Activated CD4-positive, alpha-beta T cell treated with anti-CD3 and anti-CD28 coated beads, Interleukin-2, Interleukin-6, amounts not matched to agents 100 ng/mL and 50 ng/mL, durations not matched to agents 16 hours and 8 hours (primary cell): ENCODE data around the gene PLXNA2.
A peak's percentile ranks its signal among the peaks of the same experiment; 100 is the strongest.

ENCODE experiments used
- DNase-seq: peaks from one replicate; pipeline ENCODE4 v3.0.0-alpha.2; 2020

PLXNA2 gene

DNA sequence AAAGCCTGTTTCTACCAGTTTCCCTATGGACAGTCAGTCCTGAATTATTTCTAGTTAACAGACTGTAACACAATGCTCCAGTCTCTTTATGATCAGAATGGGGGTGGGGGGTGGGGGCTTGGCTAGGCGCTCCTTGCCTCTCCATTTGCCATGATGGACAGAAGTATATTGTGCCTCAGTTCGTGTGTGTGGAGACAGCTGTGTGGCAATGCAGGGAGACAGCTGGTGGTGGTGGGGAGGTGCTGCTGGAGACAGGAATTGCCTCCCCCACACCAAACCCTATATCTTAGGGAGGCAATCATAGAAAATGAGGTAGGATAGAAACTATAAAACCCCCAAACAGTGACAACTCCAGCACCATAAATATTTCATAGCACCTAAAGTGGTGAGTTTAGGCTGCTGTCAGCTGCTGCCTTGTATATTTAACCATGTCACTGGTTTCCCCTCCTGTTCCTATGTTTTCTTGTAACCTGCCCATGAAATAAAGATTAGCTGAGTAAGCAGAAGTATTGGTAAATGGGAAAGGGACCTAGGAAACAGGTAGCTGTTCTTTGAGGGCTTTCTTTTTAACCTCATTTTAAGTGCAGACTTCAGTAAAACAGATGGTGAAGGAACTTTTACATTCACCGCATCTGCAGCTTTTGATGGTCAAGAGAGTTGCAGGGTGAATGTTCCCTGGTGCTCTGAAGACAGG lies 3.4 kb downstream of the PLXNA2 start:
- no peak for DNase-seq

GRCh38 chr1:208239473-208240381 lies 4.5 kb downstream of the PLXNA2 start:
- DNase-seq = no peak

DNA sequence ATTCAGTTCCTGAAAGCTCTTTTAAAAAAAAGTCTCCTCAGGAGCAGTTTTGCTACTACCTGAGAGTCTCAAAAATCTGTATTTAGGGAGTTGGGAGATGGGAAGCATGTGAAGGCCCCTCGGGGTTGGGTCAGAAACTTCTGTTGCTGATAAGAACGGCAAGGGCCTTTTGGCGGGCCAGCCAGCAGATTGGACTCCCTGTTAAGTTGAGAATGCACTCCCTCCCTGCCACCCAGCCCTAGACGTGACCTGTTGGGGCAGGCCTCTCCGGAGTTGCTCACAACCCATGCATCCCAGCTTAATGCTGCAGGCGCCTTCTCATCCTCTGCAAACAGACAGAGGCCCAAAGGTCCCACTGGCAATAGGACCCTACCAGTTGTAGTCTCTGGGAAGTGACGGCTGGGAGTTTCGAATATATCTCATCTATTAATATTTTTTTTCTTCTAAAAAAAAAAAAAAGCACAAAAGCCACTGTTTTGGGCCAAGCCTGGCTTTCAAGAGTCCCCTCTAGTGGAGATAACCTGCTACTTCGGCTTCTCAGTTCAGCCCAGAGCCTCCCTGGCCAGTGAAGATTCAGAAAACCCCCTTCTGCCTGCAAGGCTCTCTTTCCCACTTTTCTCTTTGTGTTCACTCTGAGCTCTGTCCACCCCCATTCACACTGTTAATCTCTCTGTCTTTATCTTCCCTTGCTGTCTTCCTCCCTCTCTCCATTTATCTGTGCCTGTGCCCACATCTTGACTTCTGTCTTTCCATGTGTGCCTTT lies 5.3 kb downstream of the PLXNA2 start:
- DNase-seq = peak; percentile 28

DNA sequence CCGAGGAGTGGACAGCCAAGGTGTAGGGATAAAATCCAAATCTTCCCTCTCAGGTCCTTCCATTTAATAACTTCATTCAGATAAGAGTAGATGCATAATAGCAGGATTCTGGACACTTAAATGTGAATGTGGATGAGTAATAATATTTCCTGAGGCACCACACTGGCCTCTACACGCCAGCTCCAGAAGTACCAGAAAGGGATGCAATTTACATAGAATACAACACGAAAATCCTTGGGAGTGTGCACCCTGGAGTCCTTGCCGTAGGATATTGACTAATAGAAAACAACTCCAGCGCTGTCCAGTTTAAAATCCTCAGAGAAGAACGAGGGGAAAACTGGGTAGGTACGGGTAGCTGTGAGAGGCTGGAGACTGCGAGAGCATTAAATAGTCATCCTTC lies 6.9 kb downstream of the PLXNA2 start:
- no peak for DNase-seq

- peak; percentile 42 for DNase-seq
Observed at GRCh38 chr1:208235982-208236761, 8.0 kb downstream of the PLXNA2 start.

- no peak for DNase-seq
Observed at GRCh38 chr1:208235356-208235981, 8.7 kb downstream of the PLXNA2 start.

GRCh38 chr1:208234721-208235120 lies 9.5 kb downstream of the PLXNA2 start:
- no peak for DNase-seq

- no peak for DNase-seq
Observed at GRCh38 chr1:208233978-208234377, 10.2 kb downstream of the PLXNA2 start.

DNA sequence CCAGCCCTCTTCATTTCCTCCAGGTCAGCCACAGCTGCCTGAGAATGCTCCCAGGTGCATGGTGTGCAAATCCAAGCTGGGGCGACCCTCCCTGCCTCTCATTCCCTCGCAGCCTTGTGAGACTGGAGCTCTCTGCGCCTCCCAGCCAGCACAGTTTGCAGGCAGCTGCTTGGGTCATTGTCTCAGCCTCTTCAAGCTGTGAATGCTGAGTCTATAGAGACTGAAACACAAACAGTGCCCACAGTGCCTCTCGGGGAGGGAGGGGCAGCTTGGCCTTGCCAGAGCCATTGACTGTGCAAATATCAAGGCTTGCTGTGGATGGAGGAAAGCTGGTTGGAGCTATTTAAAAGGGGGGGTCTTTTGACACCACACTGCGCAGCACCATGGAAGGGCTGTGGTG lies 10.6 kb downstream of the PLXNA2 start:
- no peak for DNase-seq

DNA sequence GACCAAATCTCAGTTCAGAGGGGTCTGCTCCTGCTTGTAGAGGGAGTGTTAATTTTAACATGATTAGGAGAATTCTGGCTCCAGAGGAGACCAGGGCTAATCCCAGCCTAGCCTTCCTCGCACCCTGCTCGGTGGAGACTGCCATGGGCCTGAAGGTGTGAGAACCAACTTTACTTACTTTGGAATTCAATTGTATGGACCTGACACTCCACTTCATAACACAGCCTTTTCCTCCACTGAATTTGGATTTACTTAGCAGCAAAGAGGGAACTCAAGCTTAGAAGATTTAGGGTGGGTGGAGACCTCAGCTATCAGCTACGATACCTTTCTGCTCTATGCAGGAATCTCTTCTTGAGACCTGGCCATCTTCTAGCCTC lies 11.5 kb downstream of the PLXNA2 start:
- no peak for DNase-seq

GRCh38 chr1:208231881-208232661 lies 12.1 kb downstream of the PLXNA2 start:
- DNase-seq = no peak

DNA sequence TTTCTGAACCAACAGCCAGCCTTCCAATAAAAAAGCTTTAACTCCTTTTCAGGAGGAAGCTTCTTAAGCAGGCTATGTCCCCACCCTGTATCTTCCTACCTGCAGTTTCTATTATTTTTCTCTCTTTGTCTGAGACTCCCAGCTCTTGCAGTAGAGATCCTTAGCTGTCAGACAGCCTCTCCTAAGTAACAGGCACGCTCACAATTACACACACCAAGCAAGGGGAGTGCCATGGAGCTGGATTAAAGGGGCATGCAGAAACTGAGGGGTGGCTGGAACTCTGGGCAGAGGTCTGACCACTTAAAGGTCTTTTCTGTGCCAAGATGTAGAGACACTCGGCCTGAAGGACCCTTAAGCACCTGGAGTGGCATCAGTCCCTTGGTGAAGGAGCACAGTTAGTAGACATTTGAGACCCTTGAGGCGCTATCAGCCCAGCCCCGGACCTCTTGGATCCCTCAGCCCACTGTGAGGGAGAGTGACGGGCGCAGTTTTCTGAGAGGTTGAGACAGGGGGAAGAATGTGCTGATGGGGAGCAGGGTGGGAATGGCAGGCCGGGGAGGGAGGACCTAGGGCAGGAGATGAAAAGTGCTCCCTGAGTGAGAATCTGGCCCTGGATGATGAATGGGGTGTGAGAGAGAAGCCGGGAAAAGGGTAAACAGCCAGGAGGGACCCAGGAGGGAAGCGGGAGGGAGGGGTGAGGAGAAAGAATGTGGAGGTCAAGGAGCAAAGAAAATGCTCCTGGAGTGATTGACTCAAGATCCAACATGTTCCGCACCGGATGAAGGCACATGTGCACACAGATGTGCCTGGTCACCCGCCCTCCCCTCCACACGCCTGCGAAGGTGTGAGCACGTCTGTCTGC lies 13.3 kb downstream of the PLXNA2 start:
- no peak for DNase-seq

DNA sequence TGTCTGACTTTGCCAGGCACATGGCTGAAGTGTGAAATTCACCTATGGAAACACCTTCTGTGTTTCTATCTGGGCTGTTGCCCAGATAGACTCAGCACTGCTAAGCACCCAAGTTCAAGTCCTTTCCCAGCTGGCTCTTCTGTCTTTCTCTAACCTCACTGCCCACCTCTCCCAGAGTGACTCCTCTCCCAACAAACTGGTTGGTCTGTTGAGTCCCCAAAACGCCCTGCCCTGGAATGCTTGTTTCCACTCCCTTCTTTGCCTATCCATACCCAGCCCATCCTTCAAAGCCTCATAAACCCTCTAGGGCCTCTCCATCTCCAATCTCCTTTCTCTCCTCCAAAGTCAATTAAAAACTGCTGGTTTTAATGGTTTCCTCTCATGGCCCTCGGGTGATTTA lies 15.6 kb downstream of the PLXNA2 start:
- DNase-seq = no peak

GRCh38 chr1:208228026-208228425 lies 16.2 kb downstream of the PLXNA2 start:
- DNase-seq = no peak

- no peak for DNase-seq
Observed at GRCh38 chr1:208227366-208227765, 16.8 kb downstream of the PLXNA2 start.

- no peak for DNase-seq
Observed at GRCh38 chr1:208225954-208226937, 17.9 kb downstream of the PLXNA2 start.

- no peak for DNase-seq
Observed at GRCh38 chr1:208224192-208224713, 19.9 kb downstream of the PLXNA2 start.

GRCh38 chr1:208223136-208223535 lies 21.0 kb downstream of the PLXNA2 start:
- no peak for DNase-seq
